Keratinocyte (primary cell): Measurements from ENCODE around the gene ZFX.

Experiments used
- CTCF ChIP-seq, 3 experiments: IDR thresholded peaks in 1 of 3; conservative IDR thresholded peaks in 1 of 3; optimal IDR thresholded peaks in 1 of 3; 2 replicates in 2 of 3; 3 replicates in 1 of 3; pipeline versions ENCODE3 to v1.5.1; 2011; ENCODE audit warnings: low read length in 3 of 3, mild to moderate bottlenecking in 3 of 3, moderate library complexity in 2 of 3, control low read depth in 1 of 3, inconsistent platforms in 1 of 3; ENCODE audit not compliant: insufficient read depth in 2 of 3; ENCODE audit errors: extremely low read depth in 1 of 3
- EZH2 ChIP-seq: IDR thresholded peaks from one replicate; pipeline ENCODE4 v1.6.1; 2012; ENCODE audit warnings: inconsistent platforms, mild to moderate bottlenecking, low read length, moderate library complexity

- TF ChIP-seq CTCF (optimal IDR thresholded peaks at IDR 0.05 in 1 of 3, IDR thresholded peaks at IDR 0.05 in 1 of 3, conservative IDR thresholded peaks at IDR 0.05 in 1 of 3; ENCODE audit: extremely low read depth in 1 of 3, insufficient read depth in 2 of 3, low read length in 3 of 3), result no peak
- no peak for TF ChIP-seq EZH2
Observed at GRCh38 chrX:24148121-24148520, 1.4 kb upstream of the ZFX start.
